A673 (cell line): ENCODE measurements around the gene SSH2.

Experiments used
- CTCF ChIP-seq: fragments of 300-800, 200-600 bp; sonication (generic); conservative IDR thresholded peaks from 2 replicates; pipeline ENCODE4 v1.5.1; 2017; ENCODE audit warnings: low read depth, mild to moderate bottlenecking, antibody characterized with exemption, low read length, moderate library complexity, mixed read lengths
- EZH2 ChIP-seq: fragments of 200-600 bp; sonication (generic); IDR thresholded peaks from 2 replicates; pipeline ENCODE4 v1.6.1; 2017; ENCODE audit warnings: borderline replicate concordance, low read depth, mild to moderate bottlenecking, mixed read lengths, antibody characterized with exemption, low read length; ENCODE audit not compliant: poor library complexity, severe bottlenecking

DNA sequence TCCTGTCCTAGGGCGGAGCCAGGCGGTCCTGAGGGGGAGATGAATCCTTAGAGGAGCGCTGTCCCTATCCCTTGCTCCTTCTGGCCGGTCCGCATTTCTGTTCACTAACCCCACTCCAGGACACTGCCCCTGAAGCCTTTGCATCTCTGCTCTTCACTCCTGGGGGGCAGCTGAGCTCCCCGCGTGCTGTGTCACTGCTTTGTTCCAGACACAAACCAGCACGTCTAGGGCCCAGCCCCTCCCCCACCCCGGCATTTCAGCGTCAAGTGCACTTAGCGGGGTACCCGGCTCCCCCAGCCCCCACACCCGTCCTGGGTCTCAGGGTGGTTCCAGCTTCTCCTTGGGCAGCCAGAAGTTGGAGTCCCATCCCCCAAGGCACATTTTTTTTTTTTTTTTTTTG, 316.2 kb downstream of the SSH2 start:
- no peak for TF ChIP-seq CTCF
- no peak for TF ChIP-seq EZH2
